PFSK-1 (cell line): ENCODE data around the gene CCDC171.

Experiments
- FOXP2 ChIP-seq: optimal IDR thresholded peaks from 2 replicates; pipeline ENCODE3; 2011; ENCODE audit warnings: borderline replicate concordance, control low read depth, inconsistent platforms; ENCODE audit not compliant: insufficient read depth; ENCODE audit errors: extremely low read length, extremely low read depth
- POLR2AphosphoS5 ChIP-seq: IDR thresholded peaks from 2 replicates; pipeline ENCODE4 v1.6.1; 2012; ENCODE audit warnings: low read depth, mild to moderate bottlenecking, control low read depth, low read length, moderate library complexity
- REST ChIP-seq, 2 experiments: IDR thresholded peaks; 2 replicates each; pipeline versions ENCODE4 v1.6.1 to v1.8.0; 2011 to 2012; ENCODE audit warnings: low read depth in 2 of 2, low read length in 2 of 2, control low read depth in 1 of 2, inconsistent platforms in 1 of 2, mild to moderate bottlenecking in 1 of 2, moderate library complexity in 1 of 2; ENCODE audit not compliant: insufficient read depth in 1 of 2
- TAF1 ChIP-seq: IDR thresholded peaks from 2 replicates; pipeline ENCODE4 v1.6.1; 2012; ENCODE audit warnings: low read length, control low read depth, borderline replicate concordance; ENCODE audit not compliant: insufficient read depth

GRCh38 chr9:16010221-16010620 is 457.4 kb downstream of the CCDC171 start:
- TF ChIP-seq POLR2AphosphoS5 (no peak), REST (IDR thresholded peaks at IDR 0.05; ENCODE audit: insufficient read depth in 1 of 2, low read depth in 2 of 2, low read length in 2 of 2) (no peak), TAF1 (no peak), FOXP2 (no peak)
